ENCODE results near the gene TMEM175. TPM values are rescaled to one million over a fixed set of nuclear protein-coding genes. Genes with fewer than 3 reads are reported as not detected.

The TMEM175 gene
- total and polyA plus RNA-seq, 9 of the 15 experiments (the other 6 are each of a cell fraction or from before 2014, with no cell fraction given), result 0.13 to 30.9 (median 9.4) TPM

DNA sequence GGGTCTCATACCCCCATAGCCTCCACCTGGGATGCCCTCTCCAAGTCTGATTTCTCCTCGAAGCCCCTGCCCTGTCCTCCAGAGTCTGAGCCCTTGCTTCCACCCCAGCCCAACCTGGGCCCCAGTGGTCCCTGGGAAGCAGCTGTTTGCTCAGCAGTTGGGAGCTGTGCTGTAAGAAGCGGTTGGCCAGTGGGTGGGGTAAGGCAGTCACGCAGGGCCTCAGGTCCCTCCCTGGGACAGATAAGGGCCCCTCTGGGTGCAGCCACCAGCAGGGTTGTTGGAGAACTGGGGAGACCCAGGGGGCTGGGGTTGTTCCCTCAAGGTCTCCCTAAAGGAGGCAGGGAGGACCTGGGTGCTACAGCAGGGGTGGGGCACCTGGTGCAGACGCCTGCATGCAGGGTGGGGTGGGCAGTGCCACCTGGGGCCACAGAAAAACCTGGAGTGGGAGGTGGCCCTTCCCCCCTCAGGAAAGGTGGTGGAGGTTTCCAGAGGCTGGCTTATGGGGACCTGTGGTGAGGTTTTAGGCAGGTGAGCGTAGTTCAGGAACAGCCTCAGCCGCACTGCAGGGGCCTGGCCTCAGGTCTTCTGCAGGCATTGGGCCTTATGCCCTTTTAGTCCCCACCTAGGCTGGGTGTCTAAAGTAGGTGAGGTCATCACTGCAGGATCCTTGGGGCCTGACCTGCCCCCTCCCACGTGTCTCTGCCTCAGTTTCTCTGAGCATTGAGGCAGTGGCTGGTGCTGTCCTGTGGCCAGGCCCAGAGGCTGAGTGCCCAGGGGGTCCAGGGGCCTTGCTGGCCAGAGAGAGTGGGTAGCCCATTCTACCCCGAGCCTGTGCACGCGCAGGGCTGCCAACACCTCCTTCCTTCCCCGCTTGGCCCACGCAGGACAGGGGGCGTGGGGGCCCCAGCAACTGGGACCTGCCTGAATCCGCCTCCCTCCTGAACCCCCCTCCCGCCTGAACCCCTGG, 64.1 kb downstream of the TMEM175 start (continued):
- TF ChIP-seq NONO (IDR thresholded peaks at IDR 0.05; ENCODE audit: low read depth in 2 of 2, low read length in 1 of 2) (peak in 1 of 2 experiments; percentile 88; a peak in 1 of 4 replicates), SMARCE1 (IDR thresholded peaks at IDR 0.05) (no peak), ZBTB1 (CRISPR knock-in tag; IDR thresholded peaks at IDR 0.05; ENCODE audit: borderline replicate concordance, low read depth) (peak; percentile 41; the same call in 1 of the 2 replicates), SIX5 (IDR thresholded peaks at IDR 0.05; ENCODE audit: borderline replicate concordance in 1 of 2, insufficient read depth in 1 of 2, low read depth in 1 of 2, low read length in 2 of 2) (no peak), XRCC4 (IDR thresholded peaks at IDR 0.05; ENCODE audit: extremely low read depth, insufficient read depth, insufficient read length) (no peak), ZBED1 (IDR thresholded peaks at IDR 0.05) (no peak), CSDE1 (IDR thresholded peaks at IDR 0.05) (no peak), GABPB2 (CRISPR knock-in tag; conservative IDR thresholded peaks at IDR 0.05) (no peak), KLF16 (IDR thresholded peaks at IDR 0.05) (no peak), MTA3 (IDR thresholded peaks at IDR 0.05; ENCODE audit: borderline replicate concordance) (peak; percentile 59; the same call in 1 of the 2 replicates)
- TF ChIP-seq, protein P1, sequence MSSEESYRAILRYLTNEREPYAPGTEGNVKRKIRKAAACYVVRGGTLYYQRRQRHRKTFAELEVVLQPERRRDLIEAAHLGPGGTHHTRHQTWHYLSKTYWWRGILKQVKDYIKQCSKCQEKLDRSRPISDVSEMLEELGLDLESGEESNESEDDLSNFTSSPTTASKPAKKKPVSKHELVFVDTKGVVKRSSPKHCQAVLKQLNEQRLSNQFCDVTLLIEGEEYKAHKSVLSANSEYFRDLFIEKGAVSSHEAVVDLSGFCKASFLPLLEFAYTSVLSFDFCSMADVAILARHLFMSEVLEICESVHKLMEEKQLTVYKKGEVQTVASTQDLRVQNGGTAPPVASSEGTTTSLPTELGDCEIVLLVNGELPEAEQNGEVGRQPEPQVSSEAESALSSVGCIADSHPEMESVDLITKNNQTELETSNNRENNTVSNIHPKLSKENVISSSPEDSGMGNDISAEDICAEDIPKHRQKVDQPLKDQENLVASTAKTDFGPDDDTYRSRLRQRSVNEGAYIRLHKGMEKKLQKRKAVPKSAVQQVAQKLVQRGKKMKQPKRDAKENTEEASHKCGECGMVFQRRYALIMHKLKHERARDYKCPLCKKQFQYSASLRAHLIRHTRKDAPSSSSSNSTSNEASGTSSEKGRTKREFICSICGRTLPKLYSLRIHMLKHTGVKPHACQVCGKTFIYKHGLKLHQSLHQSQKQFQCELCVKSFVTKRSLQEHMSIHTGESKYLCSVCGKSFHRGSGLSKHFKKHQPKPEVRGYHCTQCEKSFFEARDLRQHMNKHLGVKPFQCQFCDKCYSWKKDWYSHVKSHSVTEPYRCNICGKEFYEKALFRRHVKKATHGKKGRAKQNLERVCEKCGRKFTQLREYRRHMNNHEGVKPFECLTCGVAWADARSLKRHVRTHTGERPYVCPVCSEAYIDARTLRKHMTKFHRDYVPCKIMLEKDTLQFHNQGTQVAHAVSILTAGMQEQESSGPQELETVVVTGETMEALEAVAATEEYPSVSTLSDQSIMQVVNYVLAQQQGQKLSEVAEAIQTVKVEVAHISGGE (CRISPR knock-in tag; IDR thresholded peaks at IDR 0.05), result 0 out of 6 replicates have a peak, but pooled peaks of 1 of the 3 experiments have one; percentile 63
- TF ChIP-seq, protein P2, sequence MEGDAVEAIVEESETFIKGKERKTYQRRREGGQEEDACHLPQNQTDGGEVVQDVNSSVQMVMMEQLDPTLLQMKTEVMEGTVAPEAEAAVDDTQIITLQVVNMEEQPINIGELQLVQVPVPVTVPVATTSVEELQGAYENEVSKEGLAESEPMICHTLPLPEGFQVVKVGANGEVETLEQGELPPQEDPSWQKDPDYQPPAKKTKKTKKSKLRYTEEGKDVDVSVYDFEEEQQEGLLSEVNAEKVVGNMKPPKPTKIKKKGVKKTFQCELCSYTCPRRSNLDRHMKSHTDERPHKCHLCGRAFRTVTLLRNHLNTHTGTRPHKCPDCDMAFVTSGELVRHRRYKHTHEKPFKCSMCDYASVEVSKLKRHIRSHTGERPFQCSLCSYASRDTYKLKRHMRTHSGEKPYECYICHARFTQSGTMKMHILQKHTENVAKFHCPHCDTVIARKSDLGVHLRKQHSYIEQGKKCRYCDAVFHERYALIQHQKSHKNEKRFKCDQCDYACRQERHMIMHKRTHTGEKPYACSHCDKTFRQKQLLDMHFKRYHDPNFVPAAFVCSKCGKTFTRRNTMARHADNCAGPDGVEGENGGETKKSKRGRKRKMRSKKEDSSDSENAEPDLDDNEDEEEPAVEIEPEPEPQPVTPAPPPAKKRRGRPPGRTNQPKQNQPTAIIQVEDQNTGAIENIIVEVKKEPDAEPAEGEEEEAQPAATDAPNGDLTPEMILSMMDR (IDR thresholded peaks at IDR 0.05 in 2 of 3, conservative IDR thresholded peaks at IDR 0.05 in 1 of 3; ENCODE audit: insufficient read depth in 2 of 3, low read depth in 1 of 3, low read length in 3 of 3), result peak in 2 of 3 experiments; percentile 25 to 30; a peak in 3 of 6 replicates
- TF ChIP-seq, protein P3, sequence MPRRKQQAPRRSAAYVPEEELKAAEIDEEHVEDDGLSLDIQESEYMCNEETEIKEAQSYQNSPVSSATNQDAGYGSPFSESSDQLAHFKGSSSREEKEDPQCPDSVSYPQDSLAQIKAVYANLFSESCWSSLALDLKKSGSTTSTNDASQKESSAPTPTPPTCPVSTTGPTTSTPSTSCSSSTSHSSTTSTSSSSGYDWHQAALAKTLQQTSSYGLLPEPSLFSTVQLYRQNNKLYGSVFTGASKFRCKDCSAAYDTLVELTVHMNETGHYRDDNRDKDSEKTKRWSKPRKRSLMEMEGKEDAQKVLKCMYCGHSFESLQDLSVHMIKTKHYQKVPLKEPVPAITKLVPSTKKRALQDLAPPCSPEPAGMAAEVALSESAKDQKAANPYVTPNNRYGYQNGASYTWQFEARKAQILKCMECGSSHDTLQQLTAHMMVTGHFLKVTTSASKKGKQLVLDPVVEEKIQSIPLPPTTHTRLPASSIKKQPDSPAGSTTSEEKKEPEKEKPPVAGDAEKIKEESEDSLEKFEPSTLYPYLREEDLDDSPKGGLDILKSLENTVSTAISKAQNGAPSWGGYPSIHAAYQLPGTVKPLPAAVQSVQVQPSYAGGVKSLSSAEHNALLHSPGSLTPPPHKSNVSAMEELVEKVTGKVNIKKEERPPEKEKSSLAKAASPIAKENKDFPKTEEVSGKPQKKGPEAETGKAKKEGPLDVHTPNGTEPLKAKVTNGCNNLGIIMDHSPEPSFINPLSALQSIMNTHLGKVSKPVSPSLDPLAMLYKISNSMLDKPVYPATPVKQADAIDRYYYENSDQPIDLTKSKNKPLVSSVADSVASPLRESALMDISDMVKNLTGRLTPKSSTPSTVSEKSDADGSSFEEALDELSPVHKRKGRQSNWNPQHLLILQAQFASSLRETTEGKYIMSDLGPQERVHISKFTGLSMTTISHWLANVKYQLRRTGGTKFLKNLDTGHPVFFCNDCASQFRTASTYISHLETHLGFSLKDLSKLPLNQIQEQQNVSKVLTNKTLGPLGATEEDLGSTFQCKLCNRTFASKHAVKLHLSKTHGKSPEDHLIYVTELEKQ (CRISPR knock-in tag; IDR thresholded peaks at IDR 0.05), result no peak
- TF ChIP-seq, protein P4, sequence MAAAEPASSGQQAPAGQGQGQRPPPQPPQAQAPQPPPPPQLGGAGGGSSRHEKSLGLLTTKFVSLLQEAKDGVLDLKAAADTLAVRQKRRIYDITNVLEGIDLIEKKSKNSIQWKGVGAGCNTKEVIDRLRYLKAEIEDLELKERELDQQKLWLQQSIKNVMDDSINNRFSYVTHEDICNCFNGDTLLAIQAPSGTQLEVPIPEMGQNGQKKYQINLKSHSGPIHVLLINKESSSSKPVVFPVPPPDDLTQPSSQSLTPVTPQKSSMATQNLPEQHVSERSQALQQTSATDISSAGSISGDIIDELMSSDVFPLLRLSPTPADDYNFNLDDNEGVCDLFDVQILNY (CRISPR knock-in tag; IDR thresholded peaks at IDR 0.05), result no peak

Data from K562 (cell line).